IMR-90 (cell line): ENCODE data around the gene ADD2. TPM values are rescaled to one million over a fixed set of nuclear protein-coding genes. Genes with fewer than 3 reads are reported as not detected.

Experiments
- ATAC-seq: fragments of 200-7000 bp; cut with Tn5 transposase; 2 replicates; pipeline ENCODE4 v1.9.1; 2020; ENCODE audit warnings: low read depth, mild to moderate bottlenecking, moderate library complexity
- BruUV-seq: library from RNA; stranded (reverse); fragments of 400-500 nt; replicated peaks from 2 replicates; lab custom pipeline; 2021; lab: Mats Ljungman, UMichigan
- CTCF ChIA-PET: fragments of 300-600 bp; formaldehyde crosslinking; extraction: SDS; loops from one replicate; lab custom pipeline; 2021; ENCODE audit warnings: antibody characterized with exemption; lab: Yijun Ruan, JAX
- POLR2A ChIA-PET: fragments of 300-600 bp; sonication (Branson Sonifier 250); formaldehyde crosslinking; loops from one replicate; lab custom pipeline; 2022; ENCODE audit warnings: antibody characterized with exemption; ENCODE audit not compliant: unreplicated experiment; lab: Charles Lee
- DNase-seq: peaks from one replicate; pipeline ENCODE4 v3.0.0; 2013
- H2AFZ ChIP-seq: replicated peaks from 2 replicates; pipeline ENCODE3; 2013; ENCODE audit warnings: low read length, mild to moderate bottlenecking; ENCODE audit not compliant: poor library complexity
- H2AK5ac ChIP-seq: 2 replicates; pipeline ENCODE4 v1.6.1; 2013; ENCODE audit warnings: low read depth, low read length, inconsistent platforms
- H2AK9ac ChIP-seq: replicated peaks from 2 replicates; pipeline ENCODE3; 2013; ENCODE audit warnings: mild to moderate bottlenecking, low read depth, low read length, moderate library complexity; ENCODE audit not compliant: poor library complexity
- H2BK120ac ChIP-seq: 2 replicates; pipeline ENCODE4 v1.6.1; 2013; ENCODE audit warnings: low read depth, low read length, inconsistent platforms
- H2BK15ac ChIP-seq: 3 replicates; pipeline ENCODE4 v1.6.1; 2013; ENCODE audit warnings: low read depth, low read length, inconsistent platforms
- H2BK20ac ChIP-seq: 2 replicates; pipeline ENCODE4 v1.6.1; 2013; ENCODE audit warnings: low read depth, mild to moderate bottlenecking, inconsistent platforms, low read length, moderate library complexity
- H2BK5ac ChIP-seq: 2 replicates; pipeline ENCODE4 v1.6.1; 2013; ENCODE audit warnings: mild to moderate bottlenecking, low read depth, low read length, inconsistent platforms; ENCODE audit not compliant: poor library complexity, severe bottlenecking
- H3K14ac ChIP-seq: replicated peaks from 2 replicates; pipeline ENCODE4 v1.6.1; 2013; ENCODE audit warnings: low read depth, low read length, inconsistent platforms
- H3K18ac ChIP-seq: 2 replicates; pipeline ENCODE4 v1.6.1; 2013; ENCODE audit warnings: low read depth, low read length, control low read depth
- H3K23ac ChIP-seq: 2 replicates; pipeline ENCODE4 v1.6.1; 2013; ENCODE audit warnings: low read depth, low read length, inconsistent platforms
- H3K27ac ChIP-seq: 2 replicates; pipeline ENCODE4 v1.5.1; 2013; ENCODE audit warnings: mild to moderate bottlenecking, control low read depth, low read length; ENCODE audit not compliant: insufficient read depth
- H3K27me3 ChIP-seq: 2 replicates; pipeline ENCODE4 v1.6.1; 2013; ENCODE audit warnings: low read length; ENCODE audit not compliant: control insufficient read depth, insufficient read depth
- H3K36me3 ChIP-seq: 2 replicates; pipeline ENCODE4 v1.6.1; 2013; ENCODE audit warnings: low read length, mixed read lengths; ENCODE audit not compliant: control insufficient read depth, insufficient read depth
- H3K4ac ChIP-seq: 2 replicates; pipeline ENCODE4 v1.6.1; 2013; ENCODE audit warnings: low read depth, low read length, inconsistent platforms
- H3K4me1 ChIP-seq: 2 replicates; pipeline ENCODE4 v1.6.1; 2013; ENCODE audit warnings: low read length, mixed read lengths; ENCODE audit not compliant: control insufficient read depth, insufficient read depth
- H3K4me2 ChIP-seq: 2 replicates; pipeline ENCODE4 v1.6.1; 2013; ENCODE audit warnings: low read depth, mild to moderate bottlenecking, control low read depth, low read length, moderate library complexity
- H3K4me3 ChIP-seq: 2 replicates; pipeline ENCODE4 v1.5.1; 2013; ENCODE audit warnings: low read depth, mild to moderate bottlenecking, control low read depth, low read length, moderate library complexity; ENCODE audit not compliant: insufficient read depth
- H3K56ac ChIP-seq: 2 replicates; pipeline ENCODE4 v1.6.1; 2013; ENCODE audit warnings: low read length, inconsistent platforms; ENCODE audit not compliant: insufficient read depth; ENCODE audit errors: extremely low read depth
- H3K79me1 ChIP-seq, 2 experiments: 2 replicates each; pipeline ENCODE4 v1.6.1; 2013; ENCODE audit warnings: low read length in 2 of 2, inconsistent platforms in 1 of 2, low read depth in 1 of 2
- H3K9ac ChIP-seq: 2 replicates; pipeline ENCODE4 v1.6.1; 2013; ENCODE audit warnings: low read depth, low read length, control low read depth
- H3K9me1 ChIP-seq: 2 replicates; pipeline ENCODE4 v1.6.1; 2013; ENCODE audit warnings: low read length, inconsistent platforms; ENCODE audit not compliant: insufficient read depth
- H3K9me3 ChIP-seq: 2 replicates; pipeline ENCODE4 v1.6.1; 2013; ENCODE audit warnings: low read length; ENCODE audit not compliant: control insufficient read depth, insufficient read depth
- H4K20me1 ChIP-seq: 2 replicates; pipeline ENCODE4 v1.6.1; 2013; ENCODE audit warnings: low read length, inconsistent platforms; ENCODE audit not compliant: insufficient read depth
- H4K5ac ChIP-seq: 2 replicates; pipeline ENCODE4 v1.6.1; 2013; ENCODE audit warnings: mild to moderate bottlenecking, low read depth, low read length, control low read depth
- H4K8ac ChIP-seq, 2 experiments: 2 replicates each; pipeline ENCODE4 v1.6.1; 2013; ENCODE audit warnings: low read depth in 2 of 2, low read length in 2 of 2, control low read depth in 1 of 2, inconsistent platforms in 1 of 2
- H4K91ac ChIP-seq: 2 replicates; pipeline ENCODE4 v1.6.1; 2013; ENCODE audit warnings: low read depth, low read length, inconsistent platforms; ENCODE audit not compliant: insufficient read depth
- CTCF ChIP-seq: conservative IDR thresholded peaks from 2 replicates; pipeline ENCODE4 v1.5.1; 2012; ENCODE audit warnings: mild to moderate bottlenecking, low read depth, low read length, improper control_type of control experiment
- ELK1 ChIP-seq: fragments of 150-350 bp; IDR thresholded peaks from 2 replicates; pipeline ENCODE4 v1.6.1; 2016; ENCODE audit warnings: low read depth, mild to moderate bottlenecking, low read length, moderate library complexity, borderline replicate concordance
- NFE2L2 ChIP-seq: fragments of 150-350 bp; IDR thresholded peaks from 2 replicates; pipeline ENCODE4 v1.6.1; 2016; ENCODE audit warnings: low read depth, mild to moderate bottlenecking, low read length
- WGBS, 2 experiments: methylation state at CpG; one replicate each; pipeline versions ENCODE4 v1.1.5 to v1.1.7; 2013; ENCODE audit warnings: missing lambda C conversion rate in 2 of 2; ENCODE audit not compliant: insufficient read length in 1 of 2; ENCODE audit errors: extremely low coverage in 2 of 2; 5-methylcytosine and 5-hydroxymethylcytosine counted together
- dilution Hi-C: fragments of 300-500 bp; cut with HindIII; formaldehyde crosslinking; loops from one replicate; pipeline ENCODE4 v1.14.3; 2018; ENCODE audit warnings: low sequenced_read_pairs; ENCODE audit not compliant: unreplicated experiment
- in situ Hi-C: fragments of 300-500 bp; cut with MboI; formaldehyde crosslinking; loops from 3 replicates; pipeline ENCODE4 v1.14.3; 2019; ENCODE audit warnings: low sequenced_read_pairs, inconsistent platforms, mixed read lengths
- intact Hi-C: fragments of 100-400 bp; cut with micrococcal nuclease; formaldehyde crosslinking; loops from 2 replicates; pipeline ENCODE4 v1.10.0; 2022
- polyA plus RNA-seq, 3 experiments: library from polyadenylated mRNA; depleted of rRNA; stranded (reverse); fragments of >200 nt; gene quantifications; 2 replicates each; pipeline ENCODE4 v1.2.3, GENCODE V29; 2012; ENCODE audit warnings: low replicate concordance in 1 of 3
- total RNA-seq: library from RNA; depleted of rRNA; stranded (reverse); fragments of >200 nt; gene quantifications from 2 replicates; pipeline ENCODE4 v1.2.3, GENCODE V29; 2012
- TF ChIP-seq, protein P1 (sequence below): fragments of 150-350 bp; IDR thresholded peaks from 2 replicates; pipeline ENCODE4 v1.6.1; 2017; ENCODE audit warnings: mild to moderate bottlenecking, antibody characterized with exemption, low read length, low read depth

The ADD2 gene
- total and polyA plus RNA-seq, 2 of the 4 experiments (the other 2 are of a cell fraction), result not detected

DNA sequence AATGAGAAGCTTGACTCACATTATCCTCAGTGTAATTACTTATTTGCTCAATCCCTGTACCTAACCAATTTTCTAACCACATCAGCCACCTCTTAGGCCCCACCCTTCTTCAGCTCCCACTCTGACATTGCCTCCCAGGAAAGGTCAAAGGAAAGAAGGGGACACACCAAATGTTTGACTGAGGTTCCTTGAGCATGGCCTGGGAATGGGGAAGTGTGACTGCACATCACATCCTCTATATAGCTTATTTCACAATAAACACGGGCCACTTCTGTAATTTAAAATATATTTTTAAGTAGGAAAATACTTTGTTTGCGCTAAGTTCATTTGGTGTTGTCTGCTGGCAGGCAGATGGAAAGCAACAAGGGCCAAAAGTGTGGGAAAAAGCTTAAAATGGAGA lies 25.4 kb upstream of the ADD2 start:
- dilution Hi-C loops (no loop called here), in situ Hi-C loops (no loop called here), intact Hi-C loops (no loop called here)
- Histone ChIP-seq H3K79me1 (no peaks in the 10 kb centered on the region), H3K36me3 (no peaks in the 10 kb centered on the region), H3K56ac (no peak overlapping the region), H2AK5ac (no peak overlapping the region), H3K4me1 (no peaks in the 10 kb centered on the region), H2AK9ac (no peak overlapping the region), H2BK15ac (no peak overlapping the region), H3K27ac (no peak overlapping the region), H3K4me2 (no peak overlapping the region), H3K18ac (no peak overlapping the region), H4K91ac (no peak overlapping the region), H2BK20ac (no peak overlapping the region), H2BK5ac (no peak overlapping the region), H3K9me3 (no peaks in the 10 kb centered on the region), H4K8ac (no peak overlapping the region), H2AFZ (no peak overlapping the region), H3K27me3 (peaks cover 23% of the 10 kb centered on the region), H4K5ac (no peak overlapping the region), H3K23ac (no peak overlapping the region), H3K14ac (no peak overlapping the region), H3K4ac (no peak overlapping the region), H2BK120ac (no peak overlapping the region), H4K20me1 (no peaks in the 10 kb centered on the region), H3K4me3 (no peak overlapping the region), H3K9ac (no peak overlapping the region), H3K9me1 (no peaks in the 10 kb centered on the region)
- CTCF ChIA-PET, result no interaction called here
- TF ChIP-seq ELK1 (no peak), NFE2L2 (no peak), CTCF (no peak)
- TF ChIP-seq, protein P1, sequence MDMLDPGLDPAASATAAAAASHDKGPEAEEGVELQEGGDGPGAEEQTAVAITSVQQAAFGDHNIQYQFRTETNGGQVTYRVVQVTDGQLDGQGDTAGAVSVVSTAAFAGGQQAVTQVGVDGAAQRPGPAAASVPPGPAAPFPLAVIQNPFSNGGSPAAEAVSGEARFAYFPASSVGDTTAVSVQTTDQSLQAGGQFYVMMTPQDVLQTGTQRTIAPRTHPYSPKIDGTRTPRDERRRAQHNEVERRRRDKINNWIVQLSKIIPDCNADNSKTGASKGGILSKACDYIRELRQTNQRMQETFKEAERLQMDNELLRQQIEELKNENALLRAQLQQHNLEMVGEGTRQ, result no peak
- POLR2A ChIA-PET, result no interaction called here
- no CpG with 5 or more reads among the region's 2 CpGs for WGBS, 2 experiments
- ATAC-seq (no peak), DNase-seq (no peak)
- no TSS peak for BruUV-seq
